Measurements from ENCODE around the gene CLINT1. TPM values are rescaled to one million over a fixed set of nuclear protein-coding genes. Genes with fewer than 3 reads are reported as not detected.

The CLINT1 gene
- total RNA-seq, 6 experiments from 2014 or later: 80.7 to 90.3 (median 85.5) TPM

- 0 out of 2 replicates have a peak, but pooled peaks cover 5% of the 10 kb centered on the region for H3K36me3 Mint-ChIP-seq (ENCODE audit: low read depth)
- no peak overlapping the region for H3K27ac Mint-ChIP-seq
- no peaks in the 10 kb centered on the region for H3K9me3 Mint-ChIP-seq
- no peaks in the 10 kb centered on the region for H3K4me1 Mint-ChIP-seq (ENCODE audit: low read depth)
- no peak for DNase-seq
- no peak overlapping the region for H3K4me3 Mint-ChIP-seq
- peaks cover 7% of the 10 kb centered on the region for H3K27me3 Mint-ChIP-seq (ENCODE audit: insufficient read depth)
- no peak for TF ChIP-seq CTCF (IDR thresholded peaks at IDR 0.05)
Measured at GRCh38 chr5:157778121-157778805, 80.7 kb downstream of the CLINT1 start.

- no peak for DNase-seq
- no peaks in the 10 kb centered on the region for H3K9me3 Mint-ChIP-seq
- peaks cover 8% of the 10 kb centered on the region for H3K4me1 Mint-ChIP-seq (ENCODE audit: low read depth)
- peaks cover 18% of the 10 kb centered on the region for H3K27me3 Mint-ChIP-seq (ENCODE audit: insufficient read depth)
- no peak for TF ChIP-seq CTCF (IDR thresholded peaks at IDR 0.05)
- H3K36me3 Mint-ChIP-seq (ENCODE audit: low read depth): no peaks in the 10 kb centered on the region
- no peak overlapping the region for H3K27ac Mint-ChIP-seq
- H3K4me3 Mint-ChIP-seq: no peak overlapping the region
Measured at GRCh38 chr5:157772127-157772526, 86.8 kb downstream of the CLINT1 start.

- Mint-ChIP-seq H3K9me3 (no peaks in the 10 kb centered on the region), H3K27ac (no peak overlapping the region), H3K4me1 (ENCODE audit: low read depth) (peaks cover 8% of the 10 kb centered on the region), H3K36me3 (ENCODE audit: low read depth) (no peaks in the 10 kb centered on the region), H3K27me3 (ENCODE audit: insufficient read depth) (peaks cover 18% of the 10 kb centered on the region), H3K4me3 (no peak overlapping the region)
- no peak for DNase-seq
- TF ChIP-seq CTCF (IDR thresholded peaks at IDR 0.05): no peak
Measured at GRCh38 chr5:157770665-157771064, 88.3 kb downstream of the CLINT1 start.

- H3K27ac Mint-ChIP-seq: no peak overlapping the region
- H3K9me3 Mint-ChIP-seq: no peaks in the 10 kb centered on the region
- H3K27me3 Mint-ChIP-seq (ENCODE audit: insufficient read depth): peaks cover 15% of the 10 kb centered on the region
- H3K4me3 Mint-ChIP-seq: no peak overlapping the region
- DNase-seq: no peak
- no peaks in the 10 kb centered on the region for H3K36me3 Mint-ChIP-seq (ENCODE audit: low read depth)
- H3K4me1 Mint-ChIP-seq (ENCODE audit: low read depth): peaks cover 8% of the 10 kb centered on the region
- TF ChIP-seq CTCF (IDR thresholded peaks at IDR 0.05): no peak
Measured at GRCh38 chr5:157767689-157768088, 91.3 kb downstream of the CLINT1 start.

- no peak overlapping the region for H3K4me3 Mint-ChIP-seq
- no peaks in the 10 kb centered on the region for H3K9me3 Mint-ChIP-seq
- TF ChIP-seq CTCF (IDR thresholded peaks at IDR 0.05): no peak
- peaks cover 11% of the 10 kb centered on the region for H3K27me3 Mint-ChIP-seq (ENCODE audit: insufficient read depth)
- H3K27ac Mint-ChIP-seq: no peak overlapping the region
- H3K4me1 Mint-ChIP-seq (ENCODE audit: low read depth): peaks cover 8% of the 10 kb centered on the region
- no peaks in the 10 kb centered on the region for H3K36me3 Mint-ChIP-seq (ENCODE audit: low read depth)
- no peak for DNase-seq
Measured at GRCh38 chr5:157766902-157767301, 92.0 kb downstream of the CLINT1 start.

All from HFFc6 (cell line).